Measurements from ENCODE around the gene PRKCA.
A peak's percentile ranks its signal among the peaks of the same experiment; 100 is the strongest.
"Not testable (repeated sequence)": the region's sequence is repeated elsewhere in the genome, so short reads cannot be mapped to it uniquely, and the experiment has no call there.

PRKCA gene

GRCh38 chr17:66292353-66292752 is 10.1 kb upstream of the PRKCA start:
- DNase-seq = no peak

- DNase-seq = no peak
These were observed 6.1 kb upstream of the PRKCA start for GRCh38 chr17:66296289-66296725.

DNA sequence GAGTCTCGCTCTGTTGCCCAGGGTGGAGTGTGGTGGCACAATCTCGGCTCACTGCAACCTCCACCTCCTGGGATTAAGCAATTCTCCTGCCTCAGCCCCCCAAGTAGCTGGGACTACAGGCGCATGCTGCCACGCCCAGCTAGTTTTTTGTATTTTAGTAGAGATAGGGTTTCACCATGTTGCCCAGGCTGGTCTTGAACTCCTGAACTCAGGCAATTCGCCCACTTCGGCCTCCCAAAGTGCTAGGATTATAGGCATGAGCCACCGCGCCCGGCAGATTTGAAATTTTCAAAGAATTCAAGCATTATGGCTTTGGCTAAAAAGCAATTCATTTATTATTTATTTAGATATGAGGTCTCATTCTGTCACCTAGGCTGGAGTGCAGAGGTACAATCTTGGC is 5.0 kb upstream of the PRKCA start:
- not testable (repeated sequence) for DNase-seq

- no peak for DNase-seq
These were observed 2.7 kb upstream of the PRKCA start for GRCh38 chr17:66299711-66300110.

DNA sequence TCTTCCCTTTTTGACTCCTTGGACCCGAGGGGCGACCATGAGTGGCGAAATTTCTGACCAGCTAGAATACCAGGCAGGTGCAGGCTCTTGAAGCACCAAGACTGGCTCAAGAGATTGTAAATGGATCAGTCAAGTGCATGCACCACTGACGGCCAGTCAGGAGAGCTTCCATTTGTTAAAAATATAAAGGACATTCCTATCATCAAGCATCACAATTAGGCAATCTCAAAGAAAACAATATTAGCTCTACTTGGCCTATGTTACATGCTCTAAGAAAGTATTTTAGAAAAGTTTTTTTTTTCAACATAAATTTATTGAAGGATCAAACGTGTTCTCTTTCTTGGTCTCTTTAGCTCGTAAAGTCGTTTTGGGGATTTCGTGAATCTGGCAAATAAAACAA is 1.5 kb upstream of the PRKCA start:
- DNase-seq = no peak

GRCh38 chr17:66301367-66301863 is 998 bp upstream of the PRKCA start:
- no peak for DNase-seq

GRCh38 chr17:66302761-66303626 is 581 bp downstream of the PRKCA start:
- DNase-seq = peak; percentile 59

DNA sequence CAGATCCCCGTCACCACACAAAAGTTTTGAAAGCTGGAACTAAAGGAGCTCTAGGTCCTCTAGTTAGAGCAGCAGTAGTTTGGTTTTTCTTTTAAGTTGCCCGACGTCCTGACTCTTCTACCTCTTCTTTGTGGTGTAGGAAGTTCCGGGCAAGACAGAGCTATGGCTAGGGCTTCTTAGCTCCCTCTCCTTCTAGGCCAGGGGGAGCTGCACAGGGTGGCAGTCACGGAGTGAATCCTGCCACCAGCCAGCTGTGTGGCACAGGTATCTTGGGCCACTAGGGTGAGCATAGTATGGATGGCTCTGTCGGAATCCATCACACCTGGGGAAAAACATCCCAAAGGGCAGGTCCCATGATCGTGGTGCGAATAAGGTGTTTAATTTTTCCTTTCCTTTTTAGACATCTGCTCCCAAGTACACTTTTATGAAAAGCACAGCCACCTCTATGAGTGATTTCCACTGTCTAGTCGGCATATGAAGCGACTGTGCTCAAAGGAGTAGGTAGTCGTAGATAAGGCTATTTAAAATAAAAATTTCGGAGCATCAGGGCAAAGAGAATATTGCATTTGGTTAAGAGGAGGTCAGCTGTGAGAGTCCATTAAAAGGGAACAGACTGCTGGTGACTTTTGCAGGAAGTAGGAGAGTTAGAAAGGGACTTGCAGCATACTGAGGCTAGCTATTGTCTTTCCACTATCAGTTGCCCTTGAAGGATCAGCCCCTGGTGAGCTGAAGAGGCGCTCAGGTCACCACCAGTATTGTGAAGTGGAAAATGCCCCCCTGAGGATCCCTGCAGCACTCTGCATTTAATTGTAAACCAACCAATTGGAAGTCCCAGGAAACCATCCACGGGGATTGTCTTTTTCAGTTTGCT is 2.1 kb downstream of the PRKCA start:
- DNase-seq = no peak

GRCh38 chr17:66306446-66306845 is 4.0 kb downstream of the PRKCA start:
- DNase-seq = no peak

GRCh38 chr17:66307257-66307656 is 4.8 kb downstream of the PRKCA start:
- no peak for DNase-seq

DNA sequence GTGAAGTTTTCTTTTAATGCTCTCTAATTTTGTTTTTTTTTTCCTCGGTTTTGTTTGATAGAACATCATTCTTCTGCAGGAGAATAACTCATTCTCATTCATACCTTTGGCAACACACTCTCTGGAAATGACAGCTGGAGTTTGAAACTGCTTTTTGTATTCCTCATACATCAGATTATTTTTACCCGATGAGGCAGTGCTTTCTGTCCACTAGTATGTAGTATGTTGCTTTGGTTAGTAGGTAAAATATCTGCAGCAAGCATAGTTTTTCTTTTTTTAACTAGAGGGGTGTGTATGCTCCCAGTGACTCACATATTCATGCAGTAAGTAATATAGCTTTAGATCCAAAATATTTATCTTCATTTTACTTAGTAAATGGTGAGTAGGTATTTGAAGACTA is 6.4 kb downstream of the PRKCA start:
- DNase-seq = no peak

DNA sequence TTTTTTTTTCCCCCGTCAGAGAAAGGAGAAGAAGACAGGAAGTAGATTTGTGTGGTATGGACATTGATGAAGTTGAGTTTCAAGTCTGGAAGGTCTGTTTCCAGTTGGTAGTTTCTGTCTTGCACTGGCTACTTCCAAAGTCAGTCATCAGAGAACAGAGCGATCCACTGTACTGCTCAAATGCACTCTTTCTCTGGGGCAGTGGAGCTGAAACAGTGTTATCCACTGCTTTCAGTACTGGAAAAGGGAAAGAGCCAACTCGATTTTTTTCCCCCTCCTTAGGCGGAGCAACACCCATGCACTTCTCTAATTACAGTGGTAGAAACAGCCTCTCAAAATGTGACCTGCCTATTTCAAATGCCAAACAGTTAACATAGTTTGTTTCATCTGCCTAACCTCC is 7.4 kb downstream of the PRKCA start:
- peak; percentile 34 for DNase-seq

- DNase-seq = no peak
These were observed 8.2 kb downstream of the PRKCA start for GRCh38 chr17:66310528-66311148.

DNA sequence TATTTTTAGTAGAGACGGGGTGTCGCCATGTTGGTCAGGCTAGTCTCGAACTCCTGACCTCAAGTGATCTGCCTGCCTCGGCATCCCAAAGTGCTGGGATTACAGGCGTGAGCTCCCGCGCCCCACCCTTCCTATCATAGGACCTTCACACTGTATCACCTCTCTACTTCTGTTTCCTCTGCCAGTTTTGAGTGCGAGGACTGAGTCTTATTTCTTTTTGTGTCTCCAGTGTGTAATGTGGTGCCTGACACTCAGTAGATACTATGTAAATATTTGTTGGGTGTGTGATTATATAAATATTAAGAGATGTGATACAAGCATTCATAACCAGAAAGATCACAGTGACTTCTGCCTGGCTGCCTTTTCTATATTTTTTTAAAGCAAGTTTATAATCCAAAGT is 10.5 kb downstream of the PRKCA start:
- DNase-seq = no peak

GRCh38 chr17:66313325-66313724 is 10.9 kb downstream of the PRKCA start:
- no peak for DNase-seq

DNA sequence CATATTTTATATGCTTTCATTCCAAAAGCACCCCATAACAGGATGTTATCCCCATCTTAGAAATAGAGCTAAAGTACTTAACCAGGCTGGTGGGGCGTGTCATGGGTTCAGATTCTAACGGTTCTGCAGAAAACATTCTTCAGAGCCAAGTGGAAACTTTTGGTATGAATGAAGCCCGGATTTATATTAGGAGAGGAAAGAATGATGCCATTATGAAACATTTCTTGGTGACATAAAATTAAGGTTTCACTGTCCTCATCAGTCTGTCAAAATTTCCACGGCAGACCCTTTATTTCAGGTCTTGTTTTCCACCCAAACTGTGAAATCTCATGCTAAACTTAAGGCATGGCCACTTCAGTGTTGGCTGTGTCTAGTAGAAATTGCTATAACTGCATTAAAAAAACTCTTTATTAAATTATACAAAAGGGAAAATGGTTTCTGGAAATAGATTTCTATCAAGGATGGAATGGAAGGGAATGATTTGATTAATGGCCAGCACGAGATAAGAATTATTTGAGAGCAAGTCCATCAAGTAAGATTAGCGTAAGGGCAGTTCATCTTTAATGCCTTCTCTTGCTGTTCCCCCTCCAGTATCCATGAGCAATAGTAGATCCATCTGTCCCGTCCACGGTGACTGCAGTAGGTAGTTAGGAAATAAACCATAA is 11.7 kb downstream of the PRKCA start:
- no peak for DNase-seq

DNA sequence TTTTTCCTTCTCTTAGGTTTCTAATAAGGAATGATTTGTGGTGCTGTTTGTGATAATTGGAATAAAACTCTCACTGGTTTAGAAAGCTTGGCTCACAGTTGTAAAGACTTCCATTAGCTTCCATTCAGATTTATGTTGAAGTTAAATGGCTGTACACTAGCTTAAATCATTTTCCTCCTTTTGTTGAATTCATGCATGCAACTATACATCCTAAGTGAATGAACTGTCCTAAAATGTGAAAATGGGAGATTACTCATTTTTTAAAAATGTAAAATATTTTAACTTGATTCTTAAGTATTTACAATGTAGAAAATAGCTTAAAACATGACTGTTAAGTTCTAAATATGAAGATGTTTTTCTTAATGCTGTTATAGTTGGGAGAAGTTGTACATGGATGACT is 15.2 kb downstream of the PRKCA start:
- DNase-seq = no peak

- no peak for DNase-seq
These were observed 16.8 kb downstream of the PRKCA start for GRCh38 chr17:66319226-66319625.

DNA sequence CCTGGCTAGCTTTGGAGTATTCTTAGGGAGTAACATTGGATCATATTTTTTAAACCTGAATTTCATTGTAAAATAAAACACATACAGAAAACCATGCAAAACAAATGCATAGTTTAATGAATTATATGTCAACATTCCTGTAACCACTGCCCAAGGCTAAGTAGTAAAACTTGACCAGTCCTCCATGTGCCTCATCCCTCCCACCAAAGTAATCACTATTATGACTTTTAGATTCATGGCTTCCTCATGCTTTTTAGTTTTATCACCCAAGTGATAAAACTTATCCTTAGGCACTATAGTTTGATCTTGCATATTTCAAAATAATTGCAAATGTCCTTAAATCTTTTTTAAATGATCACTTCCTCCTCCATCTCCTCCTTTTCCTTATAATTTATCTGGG is 20.4 kb downstream of the PRKCA start:
- no peak for DNase-seq

DNA sequence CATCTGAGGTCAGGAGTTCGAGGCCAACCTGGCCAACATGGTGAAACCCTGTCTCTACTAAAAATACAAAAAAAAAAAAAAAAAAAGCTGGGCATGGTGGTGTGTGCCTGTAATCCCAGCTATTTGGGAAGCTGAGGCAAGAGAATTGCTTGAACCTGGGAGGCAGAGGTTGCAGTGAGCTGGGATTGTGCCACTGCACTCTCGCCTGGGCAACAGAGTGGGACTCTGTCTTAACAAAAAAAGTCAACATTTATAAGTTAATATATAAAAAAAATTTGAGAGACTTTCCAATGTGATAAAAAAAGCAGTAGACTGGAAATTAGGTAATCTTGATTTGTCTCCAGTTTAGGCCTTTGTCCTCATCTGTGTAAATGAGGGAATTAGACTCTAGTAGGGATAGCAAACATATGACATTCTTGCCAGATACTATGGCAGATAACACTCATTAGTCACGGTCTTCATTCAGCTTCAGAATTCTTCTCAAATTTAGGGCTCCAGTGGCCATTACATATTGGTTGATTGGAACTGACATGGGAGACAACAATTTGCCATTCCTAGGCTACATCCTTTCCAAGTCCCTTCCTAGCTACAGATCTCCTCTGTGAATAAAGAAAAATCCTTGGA is 22.1 kb downstream of the PRKCA start:
- DNase-seq = not testable (repeated sequence)

DNA sequence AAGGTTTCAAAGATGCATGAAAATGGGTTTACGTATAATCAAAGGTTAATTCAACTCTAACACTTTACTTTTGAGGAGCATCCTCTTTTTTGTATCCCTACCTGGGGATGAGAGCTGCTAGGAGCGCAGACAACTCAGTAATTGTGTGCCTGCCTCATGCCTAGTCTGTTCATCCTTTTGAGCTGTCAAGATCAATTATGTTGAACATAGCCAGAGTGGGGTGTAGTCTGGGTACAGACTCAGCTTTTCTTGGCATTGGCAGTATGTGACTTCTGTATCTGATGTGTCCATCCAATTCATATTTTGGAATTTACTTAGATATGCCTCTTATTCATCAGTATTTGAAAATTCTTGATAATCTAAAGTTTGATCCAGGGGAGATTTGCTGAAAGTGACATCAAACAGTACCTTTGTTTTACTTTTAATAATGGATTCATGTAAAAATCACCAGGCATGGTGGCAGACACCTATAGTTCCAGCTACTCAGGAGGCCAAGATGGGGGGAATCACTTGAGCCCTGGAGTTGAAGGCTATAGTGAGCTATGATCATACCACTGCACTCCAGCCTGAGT is 24.1 kb downstream of the PRKCA start:
- DNase-seq = no peak

DNA sequence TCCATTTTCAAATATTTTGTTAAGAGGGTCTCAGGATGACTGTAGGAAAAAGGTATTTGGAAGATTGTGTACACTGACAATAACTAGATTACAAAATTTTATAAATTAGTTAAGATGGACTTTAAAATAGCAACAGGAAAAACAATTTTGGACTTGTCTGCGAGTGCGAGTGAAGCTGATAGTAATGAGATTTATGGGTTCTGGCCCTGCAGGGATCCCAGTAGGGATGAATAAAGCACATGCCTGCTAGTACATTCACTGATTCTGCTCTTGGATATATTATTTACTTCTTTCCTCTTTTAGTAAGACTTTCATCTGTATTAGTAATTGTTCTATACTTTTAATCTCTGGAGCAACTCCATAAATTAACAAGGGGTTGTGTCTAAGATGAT is 28.2 kb downstream of the PRKCA start:
- DNase-seq = no peak
